Gastroesophageal sphincter (tissue), 4 donors: Measurements from ENCODE around the gene SFXN3. TPM values are rescaled to one million over a fixed set of nuclear protein-coding genes. Genes with fewer than 3 reads are reported as not detected.
A peak's percentile ranks its signal among the peaks of the same experiment; 100 is the strongest.

Source experiments
- ATAC-seq: fragments of 150-250 bp; one replicate; pipeline ENCODE4 v1.9.1; 2016; ENCODE audit warnings: mild to moderate bottlenecking, moderate library complexity
- H3K27ac ChIP-seq, 4 donors: fragments of 200-600 bp; sonication (generic) in 3 of 4; 1 replicate in 3 of 4; 2 replicates in 1 of 4; pipeline ENCODE4 v1.5.1; 2016 to 2019
- H3K27me3 ChIP-seq: fragments of 200-600 bp; sonication (generic); one replicate; pipeline ENCODE4 v1.5.1; 2019
- H3K36me3 ChIP-seq, 2 donors: fragments of 200-600 bp; sonication (generic); one replicate each; pipeline ENCODE4 v1.5.1; 2019; ENCODE audit warnings: control low read depth in 1 of 2
- H3K4me1 ChIP-seq, 3 donors: fragments of 200-600 bp; sonication (generic); 1 replicate in 2 of 3; 2 replicates in 1 of 3; pipeline ENCODE4 v1.5.1; 2016 to 2019; ENCODE audit warnings: control low read depth in 2 of 3
- H3K4me3 ChIP-seq, 2 donors: fragments of 200-600 bp; sonication (generic); one replicate each; pipeline ENCODE4 v1.5.1; 2019; ENCODE audit warnings: mild to moderate bottlenecking in 1 of 2, moderate library complexity in 1 of 2
- H3K9me3 ChIP-seq, 3 donors: fragments of 200-600 bp; sonication (generic); one replicate each; pipeline ENCODE4 v1.5.1; 2017 to 2019; ENCODE audit warnings: control low read depth in 2 of 3
- CTCF ChIP-seq, 4 experiments: fragments of 200-600 bp in 2 of 4; fragments of 450-650 bp in 2 of 4; sonication (generic) in 1 of 4; IDR thresholded peaks; one replicate each; pipeline ENCODE4 v1.5.1; 2017 to 2019; ENCODE audit warnings: antibody characterized with exemption in 4 of 4, mild to moderate bottlenecking in 2 of 4, moderate library complexity in 2 of 4
- EP300 ChIP-seq: sonication (generic); formaldehyde crosslinking; IDR thresholded peaks from one replicate; pipeline ENCODE4 v1.6.1; 2017; ENCODE audit warnings: antibody characterized with exemption, mild to moderate bottlenecking
- POLR2A ChIP-seq, 2 donors: fragments of 450-650 bp; IDR thresholded peaks; one replicate each; pipeline ENCODE4 v1.6.1; 2017; ENCODE audit warnings: antibody characterized with exemption in 2 of 2, mild to moderate bottlenecking in 2 of 2, moderate library complexity in 1 of 2
- POLR2AphosphoS5 ChIP-seq: sonication (generic); formaldehyde crosslinking; IDR thresholded peaks from one replicate; pipeline ENCODE4 v1.6.1; 2017; ENCODE audit warnings: antibody characterized with exemption
- WGBS, 2 donors: methylation state at CpG; one replicate each; pipeline ENCODE4 v1.1.5; 2018; ENCODE audit warnings: low coverage in 1 of 2; 5-methylcytosine and 5-hydroxymethylcytosine counted together
- total RNA-seq, 4 donors: library from RNA; depleted of rRNA; stranded (reverse); fragments of >200 nt; gene quantifications; one replicate each; pipeline ENCODE4 v1.1.0, GENCODE V29; 2016

The SFXN3 gene
- total RNA-seq, 4 donors from 2014 or later: 47.5 to 84.2 (median 66.0) TPM

- H3K27ac ChIP-seq: no peak overlapping the region
- no peak for ATAC-seq
Observed at GRCh38 chr10:100988166-100988565, 42.9 kb upstream of the SFXN3 start.

DNA sequence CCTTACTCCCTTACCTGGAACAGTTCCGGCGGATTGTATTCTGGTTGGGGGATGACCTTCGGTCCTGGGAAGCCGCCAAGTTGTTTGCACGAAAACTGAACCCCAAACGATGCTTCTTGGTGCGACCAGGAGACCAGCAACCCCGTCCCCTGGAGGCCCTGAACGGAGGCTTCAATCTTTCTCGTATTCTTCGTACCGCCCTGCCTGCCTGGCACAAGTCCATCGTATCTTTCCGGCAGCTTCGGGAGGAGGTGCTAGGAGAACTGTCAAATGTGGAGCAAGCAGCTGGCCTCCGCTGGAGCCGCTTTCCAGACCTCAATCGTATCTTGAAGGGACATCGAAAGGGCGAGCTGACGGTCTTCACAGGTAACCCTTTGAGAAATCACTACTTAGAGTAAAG lies 41.9 kb upstream of the SFXN3 start:
- no peaks in the 10 kb centered on the region for H3K9me3 ChIP-seq
- no peak overlapping the region for H3K27ac ChIP-seq
- no peaks in the 10 kb centered on the region for H3K27me3 ChIP-seq
- ATAC-seq: no peak
- TF ChIP-seq EP300 (no peak), POLR2AphosphoS5 (no peak), POLR2A (IDR thresholded peaks at IDR 0.05) (no peak), CTCF (IDR thresholded peaks at IDR 0.05) (no peak)
- 90 to 100% methylated on average over 1 to 2 of the region's 21 CpGs for WGBS, 2 donors
- H3K4me3 ChIP-seq: no peak overlapping the region
- peaks cover 0 to 67% of the 10 kb centered on the region in 2 donors for H3K36me3 ChIP-seq
- H3K4me1 ChIP-seq: peaks cover 0 to 49% (median 19%) of the 10 kb centered on the region in 3 donors

More at GRCh38 chr10:100988166-100988565, 42.9 kb upstream of the SFXN3 start:
- Histone ChIP-seq H3K4me3 (peak overlapping the region in 1 of 2 donors; percentile 94), H3K27me3 (no peaks in the 10 kb centered on the region), H3K4me1 (peaks cover 0 to 49% (median 19%) of the 10 kb centered on the region in 3 donors), H3K9me3 (no peaks in the 10 kb centered on the region), H3K36me3 (peaks cover 0 to 67% of the 10 kb centered on the region in 2 donors)
- TF ChIP-seq POLR2AphosphoS5: no peak
- TF ChIP-seq EP300: no peak
- no peak for TF ChIP-seq CTCF (IDR thresholded peaks at IDR 0.05)
- TF ChIP-seq POLR2A (IDR thresholded peaks at IDR 0.05): no peak
- no CpG with 5 or more reads among the region's 10 CpGs for WGBS, 2 donors

DNA sequence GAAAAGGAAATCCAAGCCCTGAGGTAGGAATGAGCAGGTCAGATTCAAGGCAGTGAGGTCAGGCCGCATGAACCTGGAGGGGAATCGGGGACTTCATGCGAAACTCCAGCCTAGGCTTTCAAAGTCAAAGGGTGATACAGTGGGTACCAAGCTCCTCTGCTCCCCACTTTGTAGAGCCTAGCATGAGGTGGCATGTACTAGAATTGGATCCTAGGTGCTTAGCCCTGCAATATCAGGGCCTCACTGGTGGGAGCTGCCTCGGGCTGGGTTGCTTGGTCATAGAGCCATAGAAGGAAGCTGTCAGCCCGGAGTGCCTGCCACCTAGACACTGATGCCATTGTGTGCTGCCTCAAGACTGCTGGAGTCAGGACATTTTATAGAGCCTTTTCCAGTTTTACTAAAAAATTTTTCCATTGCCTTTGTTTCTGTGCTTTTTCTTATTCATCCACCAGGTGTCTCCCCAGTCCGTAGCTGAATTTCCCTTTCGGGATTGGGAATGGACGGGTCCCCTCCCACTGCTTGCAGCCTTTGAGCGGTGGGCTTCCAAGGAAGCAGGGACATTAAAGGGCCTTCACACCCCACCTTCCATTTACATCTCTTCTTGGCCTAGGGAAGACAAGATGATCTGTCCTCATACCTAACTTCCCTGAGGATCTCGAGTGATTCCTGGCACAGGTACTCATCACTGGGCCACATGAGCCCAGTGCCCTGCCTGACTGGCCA lies 36.9 kb upstream of the SFXN3 start:
- Histone ChIP-seq H3K4me3 (no peak overlapping the region), H3K27me3 (no peaks in the 10 kb centered on the region), H3K9me3 (no peaks in the 10 kb centered on the region), H3K4me1 (peaks cover 0 to 41% (median 6%) of the 10 kb centered on the region in 3 donors), H3K27ac (no peak overlapping the region), H3K36me3 (peaks cover 0 to 48% of the 10 kb centered on the region in 2 donors)
- WGBS, 2 donors: 41 to 51% methylated on average over 7 to 10 of the region's 10 CpGs
- ATAC-seq: no peak
- TF ChIP-seq CTCF (IDR thresholded peaks at IDR 0.05): peak in 3 of 4 experiments; percentile 71 to 80 (median 74)
- TF ChIP-seq EP300: no peak

GRCh38 chr10:100995181-100995580 lies 35.9 kb upstream of the SFXN3 start:
- TF ChIP-seq CTCF (IDR thresholded peaks at IDR 0.05) (no peak), POLR2A (IDR thresholded peaks at IDR 0.05) (no peak), EP300 (no peak), POLR2AphosphoS5 (no peak)
- no peak for ATAC-seq
- H3K36me3 ChIP-seq: peaks cover 0 to 38% of the 10 kb centered on the region in 2 donors
- H3K4me3 ChIP-seq: no peak overlapping the region
- H3K4me1 ChIP-seq: peaks cover 0 to 32% (median 6%) of the 10 kb centered on the region in 3 donors
- WGBS, 2 donors: 20% methylated on average over 1 of the region's 6 CpGs; no CpG with 5 or more reads in 1 of the 2 donors
- no peak overlapping the region for H3K27ac ChIP-seq
- H3K27me3 ChIP-seq: no peaks in the 10 kb centered on the region
- no peaks in the 10 kb centered on the region for H3K9me3 ChIP-seq
